Measurements from ENCODE around the gene DUSP8. TPM values are rescaled to one million over a fixed set of nuclear protein-coding genes. Genes with fewer than 3 reads are reported as not detected.

The DUSP8 gene
- total RNA-seq, 1 donor from 2014 or later = 2.2 TPM

- no peak overlapping the region for H3K27ac Mint-ChIP-seq (ENCODE audit: unreplicated experiment)
- H3K9me3 Mint-ChIP-seq (ENCODE audit: unreplicated experiment) = no peaks in the 10 kb centered on the region
- peak; percentile 53 for DNase-seq (ENCODE audit: low spot score)
- H3K4me1 Mint-ChIP-seq (ENCODE audit: unreplicated experiment) = no peaks in the 10 kb centered on the region
- peaks cover 18% of the 10 kb centered on the region for H3K27me3 Mint-ChIP-seq (ENCODE audit: unreplicated experiment)
- H3K4me3 Mint-ChIP-seq (ENCODE audit: unreplicated experiment) = no peak overlapping the region
- TF ChIP-seq, protein P1, sequence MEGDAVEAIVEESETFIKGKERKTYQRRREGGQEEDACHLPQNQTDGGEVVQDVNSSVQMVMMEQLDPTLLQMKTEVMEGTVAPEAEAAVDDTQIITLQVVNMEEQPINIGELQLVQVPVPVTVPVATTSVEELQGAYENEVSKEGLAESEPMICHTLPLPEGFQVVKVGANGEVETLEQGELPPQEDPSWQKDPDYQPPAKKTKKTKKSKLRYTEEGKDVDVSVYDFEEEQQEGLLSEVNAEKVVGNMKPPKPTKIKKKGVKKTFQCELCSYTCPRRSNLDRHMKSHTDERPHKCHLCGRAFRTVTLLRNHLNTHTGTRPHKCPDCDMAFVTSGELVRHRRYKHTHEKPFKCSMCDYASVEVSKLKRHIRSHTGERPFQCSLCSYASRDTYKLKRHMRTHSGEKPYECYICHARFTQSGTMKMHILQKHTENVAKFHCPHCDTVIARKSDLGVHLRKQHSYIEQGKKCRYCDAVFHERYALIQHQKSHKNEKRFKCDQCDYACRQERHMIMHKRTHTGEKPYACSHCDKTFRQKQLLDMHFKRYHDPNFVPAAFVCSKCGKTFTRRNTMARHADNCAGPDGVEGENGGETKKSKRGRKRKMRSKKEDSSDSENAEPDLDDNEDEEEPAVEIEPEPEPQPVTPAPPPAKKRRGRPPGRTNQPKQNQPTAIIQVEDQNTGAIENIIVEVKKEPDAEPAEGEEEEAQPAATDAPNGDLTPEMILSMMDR (IDR thresholded peaks at IDR 0.05; ENCODE audit: unreplicated experiment) = no peak
- H3K36me3 Mint-ChIP-seq (ENCODE audit: low read depth, unreplicated experiment) = no peaks in the 10 kb centered on the region
These were observed 7.4 kb downstream of the DUSP8 start for GRCh38 chr11:1564535-1565172.

GRCh38 chr11:1563697-1564534, 8.2 kb downstream of the DUSP8 start:
- Mint-ChIP-seq H3K4me1 (ENCODE audit: unreplicated experiment) (no peaks in the 10 kb centered on the region), H3K27me3 (ENCODE audit: unreplicated experiment) (peaks cover 13% of the 10 kb centered on the region), H3K36me3 (ENCODE audit: low read depth, unreplicated experiment) (no peaks in the 10 kb centered on the region), H3K4me3 (ENCODE audit: unreplicated experiment) (no peak overlapping the region), H3K9me3 (ENCODE audit: unreplicated experiment) (no peaks in the 10 kb centered on the region), H3K27ac (ENCODE audit: unreplicated experiment) (no peak overlapping the region)
- DNase-seq (ENCODE audit: low spot score) = no peak
- TF ChIP-seq, protein P1 (IDR thresholded peaks at IDR 0.05; ENCODE audit: unreplicated experiment) = no peak

- TF ChIP-seq, protein P1 (IDR thresholded peaks at IDR 0.05; ENCODE audit: unreplicated experiment) = no peak
- DNase-seq (ENCODE audit: low spot score) = no peak
- H3K4me1 Mint-ChIP-seq (ENCODE audit: unreplicated experiment) = no peaks in the 10 kb centered on the region
- H3K4me3 Mint-ChIP-seq (ENCODE audit: unreplicated experiment) = no peak overlapping the region
- H3K9me3 Mint-ChIP-seq (ENCODE audit: unreplicated experiment) = no peaks in the 10 kb centered on the region
- H3K36me3 Mint-ChIP-seq (ENCODE audit: low read depth, unreplicated experiment) = no peaks in the 10 kb centered on the region
- peaks cover 13% of the 10 kb centered on the region for H3K27me3 Mint-ChIP-seq (ENCODE audit: unreplicated experiment)
- no peak overlapping the region for H3K27ac Mint-ChIP-seq (ENCODE audit: unreplicated experiment)
These were observed 8.9 kb downstream of the DUSP8 start for GRCh38 chr11:1563149-1563638.

DNA sequence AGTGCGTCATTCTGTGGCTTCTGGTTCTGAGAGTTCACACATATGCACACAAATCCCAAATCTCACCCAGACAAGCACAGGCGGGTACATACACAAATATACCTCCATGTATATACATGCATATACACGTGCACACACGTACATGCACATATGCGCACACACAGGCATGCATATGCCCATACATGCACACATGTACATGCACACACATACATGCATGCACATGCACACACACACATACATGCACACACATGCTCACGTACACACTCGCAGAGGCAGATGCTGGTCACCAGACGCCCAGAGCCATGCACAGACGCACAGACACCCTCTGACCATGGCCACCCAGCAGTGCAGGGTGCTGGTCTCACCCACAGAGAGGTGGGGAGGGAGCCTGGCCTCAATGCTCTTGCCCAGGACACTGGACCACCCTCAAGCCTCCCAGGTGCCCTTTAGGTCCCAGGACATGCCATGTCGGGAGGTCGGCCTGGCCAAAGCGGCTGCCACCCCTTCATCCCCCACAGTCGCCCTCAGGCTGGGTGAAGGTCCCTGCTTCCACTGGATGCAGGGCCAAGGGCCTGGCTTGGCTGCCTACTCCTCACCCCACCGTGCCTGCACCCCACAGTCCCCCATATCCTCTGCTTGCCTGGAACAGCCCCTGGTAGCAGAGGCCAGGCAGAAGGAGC, 9.5 kb downstream of the DUSP8 start:
- no peak for DNase-seq (ENCODE audit: low spot score)
- Mint-ChIP-seq H3K9me3 (ENCODE audit: unreplicated experiment) (no peaks in the 10 kb centered on the region), H3K27ac (ENCODE audit: unreplicated experiment) (no peak overlapping the region), H3K27me3 (ENCODE audit: unreplicated experiment) (peaks cover 12% of the 10 kb centered on the region), H3K4me3 (ENCODE audit: unreplicated experiment) (no peak overlapping the region), H3K36me3 (ENCODE audit: low read depth, unreplicated experiment) (no peaks in the 10 kb centered on the region), H3K4me1 (ENCODE audit: unreplicated experiment) (no peaks in the 10 kb centered on the region)
- TF ChIP-seq, protein P1 (IDR thresholded peaks at IDR 0.05; ENCODE audit: unreplicated experiment) = no peak
